ENCODE data around the gene SBNO1. TPM values are rescaled to one million over a fixed set of nuclear protein-coding genes. Genes with fewer than 3 reads are reported as not detected.

The SBNO1 gene
- total RNA-seq, 1 donor from 2014 or later, result 27.1 TPM

DNA sequence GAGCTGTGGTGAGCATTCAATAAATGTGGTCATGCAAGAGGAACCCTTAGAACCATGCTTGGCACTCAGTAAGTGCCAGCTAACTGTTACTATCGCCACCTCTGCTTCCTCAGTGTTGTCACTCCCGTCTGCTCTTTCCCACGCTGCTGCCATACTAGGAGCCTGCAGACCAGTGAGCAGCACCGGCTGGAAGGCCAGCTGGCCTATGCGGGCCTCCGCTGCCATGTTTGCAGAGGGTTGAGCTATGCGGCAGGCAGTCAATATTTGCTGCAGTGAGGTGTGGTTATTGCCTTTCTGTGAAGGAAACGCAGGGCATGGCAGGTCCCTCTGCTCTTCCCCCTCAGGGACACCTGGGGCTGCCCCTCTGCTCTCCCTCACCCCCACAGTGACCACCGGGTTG is 32.3 kb upstream of the SBNO1 start:
- TF ChIP-seq, protein P1, sequence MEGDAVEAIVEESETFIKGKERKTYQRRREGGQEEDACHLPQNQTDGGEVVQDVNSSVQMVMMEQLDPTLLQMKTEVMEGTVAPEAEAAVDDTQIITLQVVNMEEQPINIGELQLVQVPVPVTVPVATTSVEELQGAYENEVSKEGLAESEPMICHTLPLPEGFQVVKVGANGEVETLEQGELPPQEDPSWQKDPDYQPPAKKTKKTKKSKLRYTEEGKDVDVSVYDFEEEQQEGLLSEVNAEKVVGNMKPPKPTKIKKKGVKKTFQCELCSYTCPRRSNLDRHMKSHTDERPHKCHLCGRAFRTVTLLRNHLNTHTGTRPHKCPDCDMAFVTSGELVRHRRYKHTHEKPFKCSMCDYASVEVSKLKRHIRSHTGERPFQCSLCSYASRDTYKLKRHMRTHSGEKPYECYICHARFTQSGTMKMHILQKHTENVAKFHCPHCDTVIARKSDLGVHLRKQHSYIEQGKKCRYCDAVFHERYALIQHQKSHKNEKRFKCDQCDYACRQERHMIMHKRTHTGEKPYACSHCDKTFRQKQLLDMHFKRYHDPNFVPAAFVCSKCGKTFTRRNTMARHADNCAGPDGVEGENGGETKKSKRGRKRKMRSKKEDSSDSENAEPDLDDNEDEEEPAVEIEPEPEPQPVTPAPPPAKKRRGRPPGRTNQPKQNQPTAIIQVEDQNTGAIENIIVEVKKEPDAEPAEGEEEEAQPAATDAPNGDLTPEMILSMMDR (IDR thresholded peaks at IDR 0.05), result no peak
- Histone ChIP-seq H3K27me3 (no peaks in the 10 kb centered on the region), H3K4me1 (peaks cover 21% of the 10 kb centered on the region), H3K9me3 (no peaks in the 10 kb centered on the region), H3K4me3 (no peak overlapping the region), H3K27ac (peak overlapping the region; percentile 17), H3K36me3 (peaks cover 84% of the 10 kb centered on the region)
- no peak for DNase-seq
- no peak for ATAC-seq
- intact Hi-C loops (cut with DNase I), result no loop called here

DNA sequence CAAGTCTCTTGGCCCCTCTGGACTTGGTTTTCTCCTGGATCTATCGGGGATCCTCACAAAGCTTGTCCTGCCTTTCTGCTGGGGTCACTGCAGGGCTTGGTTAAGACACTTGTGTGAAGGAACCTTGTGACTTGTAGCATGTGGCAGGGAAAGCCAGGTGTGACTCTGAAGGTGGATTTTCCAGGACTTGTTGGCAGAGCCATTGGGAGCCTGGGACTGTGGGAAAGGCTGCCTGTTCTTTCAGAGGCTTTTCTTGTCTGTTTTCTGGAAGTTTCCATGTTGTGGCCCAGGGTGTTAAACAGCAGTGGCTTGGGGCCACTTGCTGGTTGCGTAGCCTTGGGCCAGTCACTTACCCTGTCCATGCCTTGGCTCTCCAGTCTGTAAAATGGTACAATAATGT is 31.9 kb upstream of the SBNO1 start:
- DNase-seq (no peak), ATAC-seq (no peak)
- Histone ChIP-seq H3K9me3 (no peaks in the 10 kb centered on the region), H3K4me3 (no peak overlapping the region), H3K27me3 (no peaks in the 10 kb centered on the region), H3K36me3 (peaks cover 84% of the 10 kb centered on the region), H3K27ac (peak overlapping the region; percentile 17), H3K4me1 (peaks cover 25% of the 10 kb centered on the region)
- intact Hi-C loops (cut with DNase I), result no loop called here
- TF ChIP-seq, protein P1 (IDR thresholded peaks at IDR 0.05), result no peak

DNA sequence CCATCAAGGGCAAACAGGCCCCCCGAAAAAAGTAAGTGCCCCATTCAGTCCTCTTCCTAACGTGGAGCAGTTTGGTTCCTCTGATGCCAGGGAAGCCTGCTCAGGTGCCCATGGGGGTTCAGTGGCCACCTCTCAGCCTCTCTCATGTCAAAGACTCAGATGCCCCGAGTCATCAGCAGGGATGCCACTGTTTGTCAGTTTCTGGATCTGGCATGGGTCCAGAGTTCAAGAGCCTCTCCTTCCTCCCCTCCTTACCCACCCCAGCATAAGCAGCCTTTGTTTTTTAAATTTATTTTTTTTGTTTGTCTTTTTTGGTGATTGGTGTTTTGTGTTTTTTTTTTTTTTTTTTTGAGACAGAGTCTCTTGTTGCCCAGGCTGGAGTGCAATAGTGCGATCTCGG is 30.6 kb upstream of the SBNO1 start:
- Histone ChIP-seq H3K27ac (no peak overlapping the region), H3K36me3 (peaks cover 90% of the 10 kb centered on the region)
- intact Hi-C loops (cut with DNase I), result no loop called here

DNA sequence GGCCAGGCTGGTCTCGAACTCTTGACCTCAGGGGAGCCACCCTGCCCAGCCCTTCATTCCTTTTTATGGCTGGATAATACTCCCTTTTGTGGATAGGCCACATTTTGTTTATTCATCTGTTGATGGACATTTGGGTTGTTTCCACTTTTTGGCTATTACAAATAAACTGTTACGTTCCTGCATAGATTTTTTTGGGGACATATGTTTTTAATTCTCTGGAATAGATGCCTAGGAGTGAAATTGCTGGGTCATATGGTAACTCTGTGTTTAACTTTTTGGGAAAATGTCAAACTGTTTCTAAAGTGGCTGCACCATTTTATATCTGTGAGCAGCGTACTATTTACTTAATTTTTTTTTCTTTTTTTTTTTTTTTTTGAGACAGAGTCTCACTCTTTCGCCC is 29.1 kb upstream of the SBNO1 start:
- TF ChIP-seq, protein P1 (IDR thresholded peaks at IDR 0.05), result no peak
- no peaks in the 10 kb centered on the region for H3K9me3 ChIP-seq
- H3K27ac ChIP-seq, result no peak overlapping the region
- no peaks in the 10 kb centered on the region for H3K27me3 ChIP-seq
- H3K36me3 ChIP-seq, result peaks cover 81% of the 10 kb centered on the region
- DNase-seq (no peak), ATAC-seq (no peak)
- H3K4me3 ChIP-seq, result no peak overlapping the region
- intact Hi-C loops (cut with DNase I), result no loop called here
- H3K4me1 ChIP-seq, result peaks cover 39% of the 10 kb centered on the region

More for the DNA sequence above, 30.6 kb upstream of the SBNO1 start:
- TF ChIP-seq, protein P1 (IDR thresholded peaks at IDR 0.05), result no peak
- DNase-seq, result no peak
- no peaks in the 10 kb centered on the region for H3K27me3 ChIP-seq
- ATAC-seq, result no peak
- peaks cover 38% of the 10 kb centered on the region for H3K4me1 ChIP-seq
- no peak overlapping the region for H3K4me3 ChIP-seq
- no peaks in the 10 kb centered on the region for H3K9me3 ChIP-seq

DNA sequence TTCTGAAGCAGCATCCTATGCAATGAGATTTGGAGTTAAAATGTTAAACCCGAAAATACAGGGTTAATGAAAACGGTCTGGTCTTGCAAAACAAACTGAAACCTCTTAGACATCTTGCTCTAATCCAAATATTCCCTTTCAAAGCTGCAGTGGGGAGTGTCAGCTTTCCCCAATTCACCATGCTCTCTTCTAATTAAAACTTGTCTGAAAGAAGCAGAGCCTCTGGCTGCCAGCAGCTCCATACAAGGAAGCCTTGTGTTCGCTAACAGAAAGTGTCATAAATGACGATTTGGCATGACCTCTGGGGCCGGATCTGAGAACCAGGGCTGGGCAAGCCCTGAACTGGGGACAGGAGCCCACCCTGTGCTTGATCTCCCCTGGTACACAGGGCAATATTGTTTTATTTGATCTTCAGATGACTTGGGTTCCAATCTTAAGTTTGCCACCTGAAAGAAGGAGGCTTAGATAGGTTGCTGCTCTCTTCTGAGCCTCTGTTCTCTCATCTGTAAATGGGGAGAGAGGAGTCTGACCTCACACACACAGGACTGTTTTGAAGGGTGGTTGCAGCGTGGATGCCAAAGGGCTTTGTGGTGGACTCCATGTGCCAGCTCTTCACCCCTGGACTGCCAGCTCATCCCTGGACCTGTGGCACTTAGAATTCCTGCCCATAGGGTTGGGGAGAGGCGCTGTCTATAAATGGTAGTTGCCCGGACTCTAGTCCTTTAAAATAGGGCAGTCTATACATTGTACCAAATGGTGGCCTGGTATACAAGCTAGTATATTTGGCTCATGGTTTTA is 27.1 kb upstream of the SBNO1 start:
- TF ChIP-seq, protein P1 (IDR thresholded peaks at IDR 0.05), result no peak
- Histone ChIP-seq H3K4me1 (peaks cover 39% of the 10 kb centered on the region), H3K9me3 (no peaks in the 10 kb centered on the region), H3K36me3 (peaks cover 61% of the 10 kb centered on the region), H3K27me3 (no peaks in the 10 kb centered on the region), H3K4me3 (peak overlapping the region; percentile 69), H3K27ac (peak overlapping the region; percentile 85)
- no peak for ATAC-seq
- intact Hi-C loops (cut with DNase I), result no loop called here
- no peak for DNase-seq

Data from upper lobe of right lung (tissue), 1 donor.